Measurements from ENCODE around the gene PHLPP2.

Gene PHLPP2

DNA sequence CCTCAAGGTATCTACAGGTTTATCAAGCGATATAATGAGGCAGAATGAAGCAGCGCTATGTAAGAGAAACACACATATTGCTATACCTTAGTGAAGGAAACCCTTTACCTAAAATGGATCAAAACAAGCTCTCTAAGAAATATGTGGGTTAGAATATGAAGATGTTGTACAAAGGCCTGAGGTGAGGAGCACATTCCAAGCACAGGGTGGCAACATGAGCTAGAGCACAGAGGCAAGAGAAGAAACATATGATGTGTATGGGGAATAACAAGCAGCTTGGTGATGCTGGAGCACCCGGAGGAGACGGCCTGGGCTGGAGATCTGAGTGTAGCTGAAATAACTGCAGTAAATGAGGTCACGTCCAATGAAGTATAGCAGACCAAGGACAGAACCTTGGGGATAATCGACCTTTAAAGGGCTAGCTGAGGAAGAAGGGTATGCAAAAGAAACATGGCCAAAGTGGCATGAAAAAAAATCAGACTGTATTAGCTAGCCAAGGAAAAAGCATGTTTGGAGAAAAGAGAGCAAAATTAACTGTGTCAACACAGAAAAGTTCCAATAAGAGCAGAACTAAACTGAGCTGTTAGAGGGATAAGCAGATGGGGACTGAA lies 54.5 kb downstream of the PHLPP2 start:
- no peak for DNase-seq

DNA sequence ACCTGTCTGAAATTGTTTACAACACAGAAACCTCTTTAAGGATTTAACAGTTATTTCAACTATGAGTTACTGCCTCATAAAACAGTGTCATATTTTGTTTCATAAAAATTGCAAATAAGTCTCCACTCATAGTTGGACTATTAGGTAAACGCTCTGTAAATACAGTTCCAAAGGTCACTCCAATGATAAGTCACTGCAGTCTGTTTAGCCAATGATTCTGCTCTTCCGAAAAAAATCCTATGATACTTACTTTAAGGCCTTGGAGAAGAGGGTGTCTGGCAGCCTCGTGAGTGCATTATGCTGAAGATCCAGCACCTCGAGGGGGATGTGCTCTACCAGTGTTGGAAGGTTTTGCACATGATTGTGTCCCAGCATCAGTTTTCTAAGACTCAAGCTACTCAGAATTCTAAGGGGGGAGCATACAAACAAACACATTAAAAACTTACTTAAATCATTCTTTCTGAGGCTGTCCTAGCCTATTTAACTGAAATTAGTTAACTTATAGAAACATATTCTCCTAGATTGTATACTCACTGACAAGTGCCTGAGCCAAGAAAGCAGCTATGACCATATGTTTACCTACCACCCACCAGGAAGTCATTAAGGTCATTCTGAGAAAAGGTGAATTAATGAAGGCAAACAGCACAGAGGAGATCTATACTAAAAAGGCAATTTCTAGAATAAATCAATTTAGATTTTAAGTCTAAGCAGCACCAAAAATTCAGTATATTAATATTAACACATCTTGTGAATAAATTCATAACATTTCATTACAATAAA lies 57.4 kb downstream of the PHLPP2 start:
- DNase-seq: no peak

DNA sequence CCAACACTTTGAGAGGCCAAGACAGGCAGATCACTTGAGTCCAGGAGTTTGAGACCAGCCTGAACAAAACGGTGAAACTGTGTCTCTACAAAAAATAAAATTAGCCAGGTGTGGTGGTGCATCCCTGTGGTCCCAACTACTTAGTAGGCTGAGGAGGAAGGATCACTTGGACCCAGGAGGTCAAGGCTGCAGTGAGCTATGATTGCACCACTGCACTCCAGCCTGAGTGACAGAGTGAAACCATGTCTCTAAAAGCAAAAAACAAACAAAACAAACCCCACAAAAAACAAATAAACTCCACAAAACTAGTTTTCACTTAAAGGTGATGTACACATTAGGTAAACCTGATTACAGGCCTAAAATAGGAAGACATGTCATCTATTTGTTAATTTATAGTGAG lies 58.2 kb downstream of the PHLPP2 start:
- DNase-seq: no peak

DNA sequence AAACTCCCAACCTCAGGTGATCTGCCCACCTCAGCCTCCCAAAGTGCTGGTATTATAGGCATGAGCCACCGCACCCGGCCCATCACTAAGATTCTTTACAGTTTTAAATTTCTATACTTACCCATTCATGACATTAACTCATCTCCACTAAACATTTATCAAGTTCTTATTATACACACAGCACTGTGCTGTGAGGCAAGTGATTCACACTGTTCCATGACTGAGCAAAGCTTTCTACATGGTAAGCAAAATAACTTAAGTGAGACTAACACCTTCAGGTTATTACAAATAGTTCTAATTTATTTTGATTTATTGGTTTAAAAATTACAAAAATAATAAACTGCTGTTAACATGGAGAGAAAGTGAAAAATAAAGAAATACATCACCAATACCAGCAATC lies 65.0 kb downstream of the PHLPP2 start:
- no peak for DNase-seq

DNA sequence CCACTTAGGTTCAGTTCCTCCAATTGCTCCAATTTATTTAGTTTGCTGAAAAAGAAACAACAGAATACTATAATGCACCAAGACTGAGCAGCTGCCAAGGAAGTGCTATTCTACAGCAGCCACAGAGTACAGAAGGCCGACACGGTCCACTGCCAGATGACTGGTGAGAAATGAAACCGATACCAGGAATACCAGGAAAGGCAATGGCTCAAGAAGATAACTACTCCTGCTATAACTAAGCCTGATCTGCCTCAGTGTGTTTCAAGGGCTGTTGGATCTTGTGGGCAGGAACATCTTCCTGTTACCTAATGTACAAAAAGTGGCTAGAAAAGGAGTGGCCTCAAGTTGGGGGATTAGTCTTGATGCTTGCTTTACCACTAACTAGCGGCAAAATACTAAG lies 65.7 kb downstream of the PHLPP2 start:
- DNase-seq: no peak

DNA sequence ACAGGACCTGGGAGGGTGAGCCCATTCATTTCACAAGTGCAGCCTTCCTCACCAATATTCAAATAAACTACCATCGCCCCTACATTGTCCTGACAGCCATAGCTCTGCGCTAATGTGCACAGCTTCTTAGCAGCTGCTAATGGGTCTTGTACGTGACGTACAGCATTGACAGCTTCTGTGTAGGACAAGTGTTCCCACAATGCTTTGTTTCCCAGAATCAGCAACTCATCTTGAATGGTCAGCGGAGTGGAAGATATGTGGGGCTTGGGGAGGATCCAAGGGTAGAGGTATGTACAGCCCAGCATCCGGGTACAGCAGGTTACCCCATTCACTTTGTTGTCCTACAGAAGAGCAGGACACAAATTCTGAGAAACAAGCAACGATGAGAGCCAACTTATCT lies 74.8 kb downstream of the PHLPP2 start:
- DNase-seq: no peak

DNA sequence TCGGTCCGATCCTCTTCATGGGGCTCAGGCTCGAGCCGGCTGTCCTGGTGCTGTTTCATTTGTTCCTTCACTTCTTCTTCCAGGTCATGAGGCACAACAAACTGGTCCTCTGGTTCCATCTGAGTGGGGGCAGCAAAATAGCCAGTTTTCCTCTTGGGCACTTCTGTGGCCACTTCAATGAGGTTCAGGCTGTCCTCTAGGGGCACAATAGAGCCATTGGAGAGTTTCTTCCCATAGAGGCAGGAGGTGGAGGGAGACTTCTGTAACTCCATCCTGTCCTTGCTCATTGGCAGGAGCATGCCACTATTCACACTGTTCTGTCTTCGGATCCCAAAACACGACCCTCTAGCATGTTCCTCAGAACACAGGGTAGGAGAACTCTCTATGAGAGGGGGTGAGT lies 75.6 kb downstream of the PHLPP2 start:
- DNase-seq: no peak

DNA sequence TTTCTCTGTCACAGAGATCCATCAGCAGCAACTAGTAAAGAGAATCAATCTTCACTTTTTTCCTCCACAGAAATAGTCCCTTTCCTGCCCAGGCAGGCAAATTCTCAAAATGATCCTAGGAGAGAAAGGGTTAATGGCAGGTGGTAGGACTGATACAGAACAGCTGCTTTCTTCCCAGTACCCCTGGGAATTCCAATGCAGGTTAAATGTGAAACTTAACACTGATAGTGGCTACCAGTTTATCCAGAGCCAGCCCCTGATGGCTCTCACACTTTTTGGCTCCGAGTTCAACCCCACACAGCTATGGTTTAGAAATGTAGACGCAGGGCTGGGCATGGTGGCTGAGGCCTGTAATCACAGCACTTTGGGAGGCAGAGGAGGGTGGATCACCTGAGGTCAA lies 76.3 kb downstream of the PHLPP2 start:
- DNase-seq: no peak

DNA sequence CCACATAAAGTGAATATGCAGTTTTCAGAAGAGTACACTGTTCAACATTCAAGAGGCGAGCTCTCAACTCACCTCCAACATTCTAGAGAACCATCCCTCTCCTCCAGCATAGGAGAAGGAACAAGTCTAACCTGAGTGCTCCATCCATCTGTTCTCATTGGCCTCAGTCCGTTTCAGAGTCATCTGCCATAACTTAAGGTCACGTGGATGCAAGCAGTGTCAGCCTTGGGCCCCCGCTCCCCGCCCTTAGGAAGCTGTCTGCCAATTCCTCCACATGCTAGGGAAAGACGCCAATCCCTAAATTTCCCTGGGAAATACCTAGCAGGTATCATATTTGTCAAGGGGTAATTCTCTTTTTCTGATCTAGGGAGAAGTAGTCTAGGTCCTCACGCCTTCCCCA lies 77.1 kb downstream of the PHLPP2 start:
- DNase-seq: no peak

DNA sequence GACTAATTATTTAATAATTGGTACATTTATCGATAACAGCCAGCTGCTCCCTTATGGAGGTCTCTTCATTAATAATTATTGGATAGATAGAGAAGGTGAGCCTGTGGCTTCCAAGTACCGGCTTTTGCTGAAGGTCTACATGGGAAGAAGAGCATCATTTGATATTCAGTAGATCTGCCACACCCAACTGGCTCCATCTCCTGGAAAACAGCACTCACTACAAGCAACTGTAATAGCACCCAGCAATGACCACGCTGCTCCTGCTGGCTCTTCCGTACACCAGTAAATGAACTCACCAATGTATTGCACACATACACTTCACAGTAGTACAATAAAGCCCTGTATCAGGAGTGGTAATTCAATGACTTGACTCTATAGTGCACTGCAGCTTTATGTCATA lies 79.1 kb downstream of the PHLPP2 start:
- no peak for DNase-seq

DNA sequence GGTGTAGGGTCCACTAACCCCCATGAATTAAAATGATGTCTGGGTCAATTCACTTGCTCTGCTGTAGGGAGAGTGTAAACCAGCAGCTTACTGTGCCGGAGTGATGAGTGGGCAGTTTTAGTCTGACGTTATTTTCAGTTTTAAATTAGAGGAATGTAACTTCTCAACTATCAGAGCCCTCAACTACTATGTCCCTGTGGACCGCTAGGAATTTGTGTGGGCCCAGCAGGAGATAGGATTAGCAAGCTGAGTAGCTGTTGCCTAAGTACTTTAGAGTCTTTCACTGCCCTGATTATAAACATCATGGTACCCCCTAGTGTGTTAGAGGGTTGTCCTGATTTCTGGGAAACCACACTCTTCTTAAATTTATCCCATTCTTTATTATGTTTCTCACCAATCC lies 87.1 kb downstream of the PHLPP2 start:
- no peak for DNase-seq

DNA sequence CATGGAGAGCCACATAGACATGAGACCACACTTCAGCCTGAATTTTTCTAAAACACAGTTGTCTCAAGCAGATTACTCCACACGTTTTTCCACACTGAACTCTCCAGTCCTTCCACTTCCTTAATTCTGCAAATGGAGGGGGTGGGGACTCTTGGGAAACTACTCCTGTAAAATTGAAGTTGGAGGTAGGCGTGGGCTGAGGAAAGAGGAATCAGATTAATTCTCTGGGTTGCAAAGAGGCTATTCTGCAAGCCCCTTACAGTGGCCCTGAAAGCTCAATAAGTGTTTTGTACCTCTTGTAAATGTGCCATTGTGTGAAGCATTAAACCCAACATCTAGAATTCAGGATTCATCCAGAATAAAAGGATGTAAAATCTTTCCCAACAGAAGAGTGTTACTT lies 88.9 kb downstream of the PHLPP2 start:
- DNase-seq: no peak

DNA sequence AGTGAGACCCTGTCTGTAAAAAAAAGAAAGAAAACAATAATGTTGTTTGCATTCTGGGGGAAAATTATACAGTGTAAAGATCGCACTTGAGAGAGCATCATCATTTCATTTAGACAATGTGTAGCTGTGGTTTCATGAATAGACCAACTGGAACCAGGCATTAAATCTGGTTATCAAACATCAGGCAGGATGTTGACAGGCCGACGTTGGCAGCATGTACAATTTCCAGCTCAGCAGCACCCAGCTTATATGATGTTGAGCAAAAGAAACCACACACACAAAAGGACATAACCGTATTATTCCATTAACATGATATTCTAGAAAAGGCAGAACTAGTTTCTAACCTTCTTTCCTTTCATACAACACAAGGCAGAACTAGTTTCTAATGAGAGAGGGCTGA lies 92.7 kb downstream of the PHLPP2 start:
- no peak for DNase-seq

DNA sequence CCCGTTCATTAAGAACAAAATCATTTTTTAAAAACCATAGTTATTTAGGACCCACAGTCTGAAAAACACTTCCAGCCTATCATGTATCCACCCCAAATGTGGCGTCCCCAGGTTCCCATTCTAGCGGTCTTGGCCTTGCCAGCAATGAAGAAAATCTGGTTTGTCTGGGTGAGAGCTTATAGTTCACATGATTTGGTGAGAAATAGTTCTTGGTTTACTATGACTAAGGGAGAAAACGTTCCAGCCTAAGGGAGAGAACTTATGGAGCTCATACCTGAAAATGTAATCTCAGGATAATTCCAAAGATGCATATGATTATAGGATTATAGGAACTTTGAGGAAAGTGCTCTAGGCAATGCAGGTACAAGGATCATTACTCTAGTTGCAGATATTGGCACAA lies 93.7 kb downstream of the PHLPP2 start:
- no peak for DNase-seq

DNA sequence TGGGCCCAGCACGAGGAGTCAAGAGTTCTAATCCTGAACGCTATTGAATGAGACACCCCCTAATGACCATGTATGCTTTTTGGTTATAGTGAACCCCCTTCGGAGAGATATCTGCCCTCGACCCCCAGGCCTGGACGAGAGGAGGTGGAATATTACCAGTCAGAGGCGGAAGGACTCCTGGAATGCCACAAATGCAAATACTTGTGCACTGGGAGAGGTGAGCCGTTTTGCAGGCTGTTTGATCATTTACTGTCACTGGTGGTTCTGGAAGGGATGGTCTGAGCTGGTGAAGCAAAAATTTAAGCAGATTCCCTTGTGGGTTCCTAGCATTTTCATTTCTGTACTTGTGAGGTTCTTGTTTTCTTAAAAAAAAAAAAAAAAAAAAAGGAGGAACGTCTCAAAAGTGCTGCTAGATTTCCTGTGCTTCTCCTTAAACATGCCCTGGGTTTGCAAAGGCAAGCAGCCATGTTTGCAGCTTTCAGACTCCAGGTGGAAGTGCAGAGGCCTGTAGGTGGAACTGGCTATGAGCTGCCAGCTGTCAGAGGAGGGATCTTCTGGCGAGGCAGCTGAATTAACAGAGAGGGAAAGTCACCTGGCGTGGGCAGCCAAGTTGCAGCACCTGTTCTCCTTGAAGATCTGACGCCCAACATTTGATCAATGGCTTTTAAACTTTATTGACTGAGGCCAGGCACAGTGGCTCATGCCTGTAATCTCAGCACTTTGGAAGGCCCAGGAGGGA lies 95.1 kb downstream of the PHLPP2 start:
- no peak for DNase-seq

DNA sequence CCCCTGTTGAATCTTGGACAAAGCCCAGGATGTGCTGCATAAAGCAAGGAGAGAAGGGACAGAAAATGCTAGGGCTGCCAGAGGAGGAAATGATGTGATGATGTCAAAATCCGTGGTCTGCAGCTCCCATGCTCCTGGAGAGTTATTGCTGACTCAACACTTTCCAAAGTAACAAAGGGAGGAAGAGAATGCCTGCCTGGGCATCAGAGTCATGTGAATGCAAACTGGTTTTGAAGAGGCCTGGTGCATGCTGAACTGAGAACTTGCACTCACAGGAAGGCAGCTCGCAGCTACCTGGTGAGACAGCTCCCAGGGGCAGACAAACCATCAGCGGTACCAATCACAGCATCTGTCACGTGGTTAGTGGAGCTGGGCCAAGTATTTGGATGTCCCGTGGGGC lies 95.7 kb downstream of the PHLPP2 start:
- DNase-seq: no peak

DNA sequence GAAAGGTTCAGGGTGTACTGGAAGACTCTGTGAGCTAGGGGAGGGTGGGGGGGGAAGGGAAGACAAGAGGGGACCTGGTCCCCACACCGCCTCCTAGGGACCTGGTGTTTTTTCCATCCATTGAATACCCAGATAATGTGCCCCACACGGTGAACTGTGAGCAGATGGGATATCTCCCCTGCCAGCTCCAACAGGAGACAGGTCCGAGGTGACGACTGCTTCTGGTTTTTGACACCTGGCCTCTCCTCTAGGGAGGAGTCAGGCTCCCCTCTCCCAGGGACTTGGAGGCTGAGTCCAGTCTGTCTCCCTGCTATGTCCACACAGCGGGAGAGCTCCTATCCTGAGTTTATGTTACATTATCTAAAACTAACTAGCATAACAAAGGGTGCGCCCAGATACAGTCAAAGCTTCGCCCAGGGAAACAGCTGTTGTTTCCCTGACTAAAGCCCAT lies 96.7 kb downstream of the PHLPP2 start:
- DNase-seq: no peak

DNA sequence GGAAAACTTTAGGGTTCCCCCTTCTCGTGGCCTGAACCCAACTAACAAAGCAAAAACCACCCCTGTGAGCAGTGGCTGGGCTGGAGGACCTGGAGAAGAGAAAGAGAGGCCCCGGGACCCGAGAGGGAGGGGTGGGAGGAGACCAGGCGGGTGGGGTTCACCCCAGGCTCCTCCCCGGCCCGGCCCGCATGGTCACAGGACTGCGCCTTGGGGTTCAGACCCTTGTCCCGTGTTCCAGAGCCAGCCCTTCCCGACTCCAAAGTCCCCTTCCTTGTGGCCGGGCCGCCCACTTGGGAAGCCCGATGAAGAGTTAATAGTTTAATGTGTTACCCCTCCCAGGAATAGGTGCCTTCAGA lies 97.7 kb downstream of the PHLPP2 start:
- DNase-seq: no peak

DNA sequence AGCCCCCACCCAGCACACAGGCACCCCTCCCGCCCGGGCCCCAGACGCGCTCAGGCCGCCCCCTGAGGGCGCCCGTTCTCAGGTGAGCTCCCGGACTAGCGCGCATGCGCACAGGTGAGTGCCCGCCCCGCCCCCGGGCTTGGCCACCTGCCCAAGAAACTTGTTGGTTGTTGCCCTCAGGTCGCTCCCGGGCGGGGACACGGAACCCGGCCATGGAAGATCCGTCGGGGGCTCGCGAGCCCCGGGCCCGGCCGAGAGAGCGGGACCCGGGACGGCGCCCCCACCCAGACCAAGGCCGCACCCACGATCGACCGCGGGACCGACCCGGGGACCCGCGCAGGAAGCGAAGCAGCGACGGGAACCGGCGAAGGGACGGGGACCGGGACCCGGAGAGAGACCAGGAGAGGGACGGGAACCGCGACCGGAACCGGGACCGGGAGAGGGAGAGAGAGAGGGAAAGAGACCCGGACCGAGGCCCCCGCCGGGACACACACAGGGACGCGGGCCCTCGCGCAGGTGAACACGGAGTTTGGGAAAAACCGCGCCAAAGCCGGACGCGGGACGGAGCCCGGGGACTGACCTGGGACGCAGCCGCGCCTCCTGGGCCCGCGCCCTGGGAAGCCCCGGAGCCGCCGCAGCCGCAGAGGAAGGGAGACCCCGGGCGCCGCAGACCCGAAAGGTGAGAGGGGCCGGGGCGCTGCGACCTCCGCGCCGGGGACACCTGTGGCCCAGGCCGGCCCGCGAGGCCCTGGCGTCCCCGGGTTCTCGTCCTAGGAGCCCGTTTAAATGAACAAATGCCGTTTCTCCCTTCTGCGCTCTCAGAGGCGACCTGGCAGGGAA lies 98.3 kb downstream of the PHLPP2 start, which contains the start of gene MARVELD3:
Gene MARVELD3 (plus strand): TSS at position 167 of the 840 bp plus-strand sequence. CDS start 46 bp downstream, at position 213.
- DNase-seq: no peak

DNA sequence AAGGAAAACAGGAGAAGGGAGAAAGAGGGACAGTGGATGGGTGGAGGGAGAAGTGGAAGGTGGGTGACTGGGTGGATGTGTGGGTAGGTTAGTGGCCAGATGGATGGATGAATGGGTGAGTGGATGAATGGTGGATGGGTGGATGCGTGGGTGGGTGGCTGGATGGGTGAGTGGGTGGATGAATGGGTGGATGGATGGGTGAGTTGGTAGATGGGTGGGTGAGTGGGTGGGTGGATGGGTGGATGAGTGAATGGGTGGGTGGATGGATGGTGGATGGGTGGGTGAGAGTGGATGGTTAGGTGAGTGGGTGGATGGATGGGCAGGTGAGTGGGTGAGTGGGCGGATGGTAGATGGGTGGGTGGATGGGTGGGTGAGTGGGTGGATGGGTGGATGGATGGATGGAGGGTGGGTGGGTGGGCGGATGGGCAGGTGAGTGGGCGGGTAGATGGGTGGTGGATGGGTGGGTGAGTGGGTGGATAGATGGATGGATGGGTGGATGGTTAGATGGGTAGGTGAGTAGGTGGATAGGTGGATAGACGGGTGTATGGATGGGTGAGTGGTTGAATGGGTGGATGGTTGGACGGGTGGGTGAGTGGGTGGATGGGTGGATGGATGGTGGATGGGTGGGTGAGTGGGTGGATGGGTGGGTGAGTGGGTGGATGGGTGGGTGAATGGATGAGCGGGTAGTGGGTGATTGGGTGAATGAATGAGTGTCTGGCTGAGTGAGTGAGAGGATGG lies 99.2 kb downstream of the PHLPP2 start:
- no peak for DNase-seq

DNA sequence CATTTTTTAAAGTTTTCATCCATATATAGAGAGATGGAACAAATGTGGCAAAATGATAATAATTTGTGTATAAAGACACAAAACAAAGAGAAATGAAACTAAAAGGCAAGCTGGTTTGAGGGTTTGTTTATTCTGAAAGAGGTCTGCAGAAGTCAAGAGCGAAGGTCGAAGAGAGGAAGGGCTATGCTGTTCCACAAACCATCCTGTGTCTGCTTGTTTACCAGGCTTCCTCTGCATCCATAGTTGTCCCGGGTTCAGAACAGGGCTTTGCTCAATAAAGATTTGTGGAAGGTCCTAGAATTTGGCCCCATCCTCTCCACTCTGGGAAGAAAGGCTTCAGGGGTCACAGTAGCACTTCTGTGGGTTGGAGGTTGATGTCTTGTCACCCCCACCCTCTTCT lies 100.9 kb downstream of the PHLPP2 start:
- no peak for DNase-seq

DNA sequence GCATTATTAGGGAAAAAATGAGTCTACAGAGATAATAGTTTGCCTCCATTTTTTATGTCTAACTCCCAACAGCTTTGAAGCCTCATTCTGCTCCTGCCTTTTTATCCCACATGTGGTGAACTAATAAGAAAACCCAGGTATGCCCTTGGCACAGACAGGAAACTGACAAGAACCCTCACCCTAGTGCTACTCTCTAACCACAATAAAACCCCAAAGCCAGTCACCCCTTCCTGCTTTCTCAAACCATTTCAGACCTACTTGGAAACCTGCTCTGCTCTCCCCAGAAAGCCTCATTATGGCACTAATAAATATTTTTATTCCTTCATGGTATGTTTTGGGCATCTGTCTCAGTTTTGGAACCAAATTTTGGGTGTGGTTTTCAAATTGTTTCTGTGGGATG lies 102.4 kb downstream of the PHLPP2 start:
- DNase-seq: no peak
